T-cell (primary cell): ENCODE measurements around the gene MARS2. TPM values are rescaled to one million over a fixed set of nuclear protein-coding genes. Genes with fewer than 3 reads are reported as not detected.
"Not testable (repeated sequence)": the region's sequence is repeated elsewhere in the genome, so short reads cannot be mapped to it uniquely, and the experiment has no call there.

Source experiments
- ATAC-seq, 4 experiments: fragments of 200-7000 bp in 3 of 4; fragments of 150-1000 bp in 1 of 4; cut with Tn5 transposase; replicated peaks in 1 of 4; 1 replicate in 3 of 4; 2 replicates in 1 of 4; pipeline ENCODE4 v1.10.0; 2021; ENCODE audit warnings: moderate library complexity in 3 of 4, mild to moderate bottlenecking in 2 of 4, moderate number of reproducible peaks in 1 of 4
- CTCF ChIA-PET, 2 donors: fragments of 300-600 bp; sonication (Branson Sonifier 250); formaldehyde crosslinking; loops; one replicate each; lab custom pipeline; 2022; ENCODE audit warnings: antibody characterized with exemption in 2 of 2; lab: Charles Lee
- POLR2A ChIA-PET, 2 donors: fragments of 300-600 bp; sonication (Branson Sonifier 250); formaldehyde crosslinking; loops; one replicate each; lab custom pipeline; 2022; ENCODE audit warnings: antibody characterized with exemption in 2 of 2; lab: Charles Lee
- DNase-seq, 35 experiments: peaks; one replicate each; pipeline versions ENCODE4 v3.0.0 to v3.0.0-alpha.2; 2013 to 2023
- H3K27ac ChIP-seq: one replicate; pipeline ENCODE4 v1.5.1; 2013; ENCODE audit warnings: low read length
- H3K27me3 ChIP-seq, 2 experiments: replicated peaks in 1 of 2; 1 replicate in 1 of 2; 2 replicates in 1 of 2; pipeline versions ENCODE4 v1.6.1 to v1.7.0; 2013; ENCODE audit warnings: low read length in 1 of 2, mixed read lengths in 1 of 2; ENCODE audit not compliant: control insufficient read depth in 2 of 2, insufficient read depth in 2 of 2; ENCODE audit errors: extremely low read depth in 1 of 2
- H3K36me3 ChIP-seq, 2 donors: 1 replicate in 1 of 2; 2 replicates in 1 of 2; pipeline versions ENCODE4 v1.6.1 to v1.7.0; 2013; ENCODE audit warnings: low read length in 1 of 2; ENCODE audit not compliant: control insufficient read depth in 2 of 2, insufficient read depth in 1 of 2; ENCODE audit errors: extremely low read depth in 1 of 2
- H3K4me1 ChIP-seq, 2 experiments: 1 replicate in 1 of 2; 2 replicates in 1 of 2; pipeline versions ENCODE4 v1.6.1 to v1.7.0; 2013; ENCODE audit warnings: low read length in 2 of 2, mixed read lengths in 1 of 2; ENCODE audit not compliant: insufficient read depth in 2 of 2, control insufficient read depth in 1 of 2; ENCODE audit errors: extremely low read depth in 1 of 2
- H3K4me3 ChIP-seq, 2 donors: 1 replicate in 1 of 2; 2 replicates in 1 of 2; pipeline versions ENCODE4 v1.5.1 to v1.7.0; 2013; ENCODE audit warnings: mild to moderate bottlenecking in 2 of 2, low read length in 1 of 2, moderate library complexity in 1 of 2; ENCODE audit not compliant: control insufficient read depth in 1 of 2; ENCODE audit errors: extremely low read depth in 1 of 2
- H3K9me3 ChIP-seq: 2 replicates; pipeline ENCODE4 v1.7.0; 2013
- H3K27ac Mint-ChIP-seq, 2 donors: one replicate each; pipeline ENCODE4 v1.8.0; 2020 to 2021; ENCODE audit warnings: mild to moderate bottlenecking in 2 of 2, mixed read lengths in 2 of 2
- H3K27me3 Mint-ChIP-seq, 2 donors: one replicate each; pipeline ENCODE4 v1.8.0; 2021 to 2022; ENCODE audit warnings: mixed read lengths in 2 of 2
- H3K36me3 Mint-ChIP-seq: one replicate; pipeline ENCODE4 v1.8.0; 2021; ENCODE audit warnings: mixed read lengths
- H3K4me1 Mint-ChIP-seq, 3 donors: one replicate each; pipeline ENCODE4 v1.8.0; 2020 to 2022; ENCODE audit warnings: mixed read lengths in 3 of 3, mild to moderate bottlenecking in 1 of 3
- H3K4me3 Mint-ChIP-seq, 3 donors: one replicate each; pipeline ENCODE4 v1.8.0; 2020 to 2022; ENCODE audit warnings: mild to moderate bottlenecking in 3 of 3, mixed read lengths in 3 of 3, moderate library complexity in 3 of 3
- H3K9me3 Mint-ChIP-seq, 3 donors: one replicate each; pipeline ENCODE4 v1.8.0; 2020 to 2022; ENCODE audit warnings: mixed read lengths in 3 of 3
- WGBS: methylation state at CpG from one replicate; pipeline ENCODE4 v1.1.5; 2013; ENCODE audit warnings: missing lambda C conversion rate; ENCODE audit not compliant: insufficient coverage; 5-methylcytosine and 5-hydroxymethylcytosine counted together
- total RNA-seq, 35 experiments: library from RNA in 6 of 35; stranded (reverse) in 6 of 35; fragments of 120-200 nt in 1 of 35; gene quantifications; one replicate each; pipeline versions ENCODE4 v1.2.1 to v1.2.4 and lab custom pipeline; 2013 to 2026

Gene MARS2
- total RNA-seq, 5 donors from 2014 or later (not counting 1 experiment from before 2014, with no cell fraction given), result 11.2 to 17.1 (median 14.0) TPM

DNA sequence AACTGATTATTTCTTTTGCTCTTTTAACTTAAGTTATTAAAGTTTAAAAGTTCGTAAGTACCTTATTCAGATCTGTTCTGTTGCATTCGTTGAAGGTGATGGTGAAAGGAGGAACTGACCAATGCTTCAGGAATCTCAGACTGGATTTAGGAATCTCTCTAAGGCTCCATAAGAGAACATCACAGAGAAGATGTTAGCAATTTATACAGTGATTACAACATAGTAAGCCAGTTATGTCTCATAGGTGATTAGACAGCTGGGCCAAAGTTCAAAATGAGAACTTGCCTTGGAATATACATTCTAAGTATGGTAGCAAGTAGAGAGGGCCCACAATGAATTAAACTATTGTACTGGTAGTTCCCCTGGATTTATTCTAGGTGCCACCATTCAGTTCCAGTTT lies 3.2 kb downstream of the MARS2 start:
- ChIA-PET POLR2A (no interaction called here), CTCF (interaction anchor here (0.8 to 1.6 kb wide), 2 partner anchors 27 to 589 kb away, joined by 3 to 6 read pairs; no protein-coding TSS in a partner anchor)
- DNase-seq, result no peak
- Mint-ChIP-seq H3K27ac (no peak overlapping the region), H3K4me3 (peak overlapping the region in 1 of 3 donors; percentile 64), H3K27me3 (no peaks in the 10 kb centered on the region), H3K9me3 (no peaks in the 10 kb centered on the region), H3K36me3 (peaks cover 32% of the 10 kb centered on the region), H3K4me1 (peaks cover 58 to 62% (median 61%) of the 10 kb centered on the region in 3 donors)
- Histone ChIP-seq H3K4me1 (peaks cover 29 to 41% of the 10 kb centered on the region in 2 experiments), H3K4me3 (no peak overlapping the region), H3K27ac (no peak overlapping the region), H3K9me3 (no peaks in the 10 kb centered on the region), H3K27me3 (no peaks in the 10 kb centered on the region), H3K36me3 (peaks cover 0 to 7% of the 10 kb centered on the region in 2 donors)
- no peak for ATAC-seq
- WGBS, result no CpG with 5 or more reads among the region's 2 CpGs

DNA sequence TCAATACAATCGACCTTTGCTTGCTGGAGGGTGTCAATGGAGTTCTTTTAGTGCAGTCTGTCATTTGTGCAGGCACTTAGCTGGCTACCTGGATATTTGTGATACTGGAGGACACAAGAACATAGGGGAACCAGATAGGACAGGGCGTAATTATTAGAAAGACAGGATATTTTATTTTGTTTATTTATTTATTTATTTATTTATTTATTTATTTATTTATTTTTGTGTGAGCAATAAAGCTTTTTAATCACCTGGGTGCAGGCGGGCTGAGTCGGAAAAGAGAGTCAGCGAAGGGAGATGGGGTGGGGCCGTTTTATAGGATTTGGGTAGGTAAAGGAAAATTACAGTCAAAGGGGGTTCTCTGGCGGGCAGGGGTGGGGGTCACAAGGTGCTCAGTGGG lies 4.0 kb downstream of the MARS2 start:
- CTCF ChIA-PET, result not testable (repeated sequence)
- H3K4me3 Mint-ChIP-seq, result peak overlapping the region in 1 of 3 donors; percentile 64

DNA sequence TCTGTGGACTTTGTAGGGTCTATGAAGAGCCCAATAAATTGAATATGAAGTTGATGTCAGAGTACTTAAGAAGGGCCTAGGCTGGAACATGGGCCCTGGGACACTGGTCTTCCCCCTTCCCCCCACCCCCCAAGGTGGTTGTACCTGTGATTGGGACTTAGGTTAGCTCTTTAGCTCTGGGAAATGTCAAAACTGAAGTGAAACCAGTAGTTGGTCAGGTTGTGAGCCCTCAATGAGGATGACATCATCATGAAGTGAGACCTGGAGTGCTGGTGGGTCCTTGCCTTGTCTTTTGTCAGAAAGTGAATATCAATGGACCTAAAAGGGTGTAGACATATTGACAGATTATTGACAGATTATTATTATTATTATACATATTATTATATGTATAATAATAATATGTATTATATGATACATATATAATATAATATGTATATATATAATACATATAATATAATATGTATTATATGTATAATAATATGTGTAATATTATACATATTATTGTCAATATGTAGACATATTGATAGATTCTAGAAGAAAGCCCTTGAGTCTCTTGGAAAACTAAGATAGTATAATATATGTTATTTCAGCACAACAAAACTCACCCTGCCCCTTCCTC lies 5.4 kb downstream of the MARS2 start:
- DNase-seq (no peak), ATAC-seq (no peak)
- POLR2A ChIA-PET, result no interaction called here
- Histone ChIP-seq H3K36me3 (peaks cover 0 to 7% of the 10 kb centered on the region in 2 donors), H3K9me3 (no peaks in the 10 kb centered on the region), H3K4me1 (peaks cover 25 to 32% of the 10 kb centered on the region in 2 experiments), H3K4me3 (no peak overlapping the region), H3K27me3 (no peaks in the 10 kb centered on the region), H3K27ac (no peak overlapping the region)
- H3K9me3 Mint-ChIP-seq, result no peaks in the 10 kb centered on the region
- H3K4me3 Mint-ChIP-seq, result no peak overlapping the region
- H3K27me3 Mint-ChIP-seq, result no peaks in the 10 kb centered on the region
- peaks cover 52 to 63% (median 54%) of the 10 kb centered on the region in 3 donors for H3K4me1 Mint-ChIP-seq
- peaks cover 32% of the 10 kb centered on the region for H3K36me3 Mint-ChIP-seq
- CTCF ChIA-PET, result interaction anchor here (0.6 to 0.7 kb wide), 2 partner anchors 203 to 586 kb away, joined by 3 to 6 read pairs; no protein-coding TSS in a partner anchor
- H3K27ac Mint-ChIP-seq, result no peak overlapping the region

More for the DNA sequence above, 4.0 kb downstream of the MARS2 start:
- H3K36me3 ChIP-seq, H3K27me3 ChIP-seq, POLR2A ChIA-PET, H3K9me3 Mint-ChIP-seq, H3K4me3 ChIP-seq, H3K9me3 ChIP-seq, H3K27ac ChIP-seq, DNase-seq, H3K27me3 Mint-ChIP-seq, ATAC-seq: not testable (repeated sequence)
- Mint-ChIP-seq H3K4me1 (peaks cover 56 to 64% (median 59%) of the 10 kb centered on the region in 3 donors), H3K27ac (peak overlapping the region in 1 of 2 donors; percentile 31), H3K36me3 (peaks cover 32% of the 10 kb centered on the region)
- H3K4me1 ChIP-seq, result peaks cover 28 to 39% of the 10 kb centered on the region in 2 experiments
- 83% methylated on average over 4 of the region's 7 CpGs for WGBS

- ChIA-PET POLR2A (interaction anchor here in 1 of 2 donors (0.6 kb wide), 1 partner anchor 43 kb away, joined by 3 read pairs; no protein-coding TSS in a partner anchor), CTCF (no interaction called here)
- no peaks in the 10 kb centered on the region for H3K27me3 Mint-ChIP-seq
- Histone ChIP-seq H3K27me3 (no peaks in the 10 kb centered on the region), H3K4me3 (no peak overlapping the region), H3K9me3 (no peaks in the 10 kb centered on the region), H3K36me3 (peaks cover 0 to 7% of the 10 kb centered on the region in 2 donors), H3K4me1 (peaks cover 15 to 23% of the 10 kb centered on the region in 2 experiments), H3K27ac (no peak overlapping the region)
- H3K27ac Mint-ChIP-seq, result no peak overlapping the region
- no peaks in the 10 kb centered on the region for H3K9me3 Mint-ChIP-seq
- peaks cover 45 to 58% (median 48%) of the 10 kb centered on the region in 3 donors for H3K4me1 Mint-ChIP-seq
- H3K4me3 Mint-ChIP-seq, result no peak overlapping the region
- DNase-seq, result no peak
- H3K36me3 Mint-ChIP-seq, result peaks cover 36% of the 10 kb centered on the region
- no peak for ATAC-seq
These were observed 6.4 kb downstream of the MARS2 start for GRCh38 chr2:197711578-197711977.

DNA sequence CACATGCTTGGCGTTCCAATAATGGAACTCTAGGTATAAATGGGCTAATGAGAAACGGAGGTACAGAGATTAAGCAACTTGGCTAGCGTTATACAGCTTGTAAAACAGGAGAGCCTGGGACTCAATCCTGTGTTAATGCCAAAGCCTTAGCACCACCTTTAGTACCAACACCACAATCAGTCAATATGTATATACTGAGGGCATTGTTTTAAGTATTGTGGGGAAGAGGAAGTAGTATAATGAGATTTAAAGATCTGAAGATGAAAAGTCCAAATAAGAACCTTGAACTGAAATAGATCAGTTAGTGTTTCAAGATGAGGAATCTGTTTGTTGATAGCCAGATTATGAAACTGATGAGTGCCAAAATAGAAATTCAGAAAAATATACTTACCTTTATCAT lies 8.1 kb downstream of the MARS2 start:
- Mint-ChIP-seq H3K9me3 (no peaks in the 10 kb centered on the region), H3K36me3 (peaks cover 36% of the 10 kb centered on the region), H3K4me3 (no peak overlapping the region), H3K4me1 (peaks cover 33 to 43% (median 35%) of the 10 kb centered on the region in 3 donors), H3K27me3 (no peaks in the 10 kb centered on the region), H3K27ac (no peak overlapping the region)
- Histone ChIP-seq H3K9me3 (no peaks in the 10 kb centered on the region), H3K27ac (no peak overlapping the region), H3K4me1 (peaks cover 6 to 10% of the 10 kb centered on the region in 2 experiments), H3K27me3 (no peaks in the 10 kb centered on the region), H3K36me3 (peaks cover 0 to 7% of the 10 kb centered on the region in 2 donors), H3K4me3 (no peak overlapping the region)
- no CpG with 5 or more reads among the region's 3 CpGs for WGBS
- DNase-seq (no peak), ATAC-seq (no peak)
- CTCF ChIA-PET, result no interaction called here
- POLR2A ChIA-PET, result interaction anchor here in 1 of 2 donors (0.6 kb wide), 1 partner anchor 8 kb away, joined by 5 read pairs; no protein-coding TSS in a partner anchor

GRCh38 chr2:197717863-197718262 lies 12.7 kb downstream of the MARS2 start:
- Histone ChIP-seq H3K27ac (no peak overlapping the region), H3K4me3 (no peak overlapping the region), H3K4me1 (no peaks in the 10 kb centered on the region), H3K36me3 (no peaks in the 10 kb centered on the region), H3K9me3 (no peaks in the 10 kb centered on the region), H3K27me3 (no peaks in the 10 kb centered on the region)
- DNase-seq (no peak), ATAC-seq (no peak)
- Mint-ChIP-seq H3K9me3 (no peaks in the 10 kb centered on the region), H3K27me3 (no peaks in the 10 kb centered on the region), H3K4me1 (peaks cover 5 to 14% (median 6%) of the 10 kb centered on the region in 3 donors), H3K27ac (no peak overlapping the region), H3K36me3 (peaks cover 9% of the 10 kb centered on the region), H3K4me3 (no peak overlapping the region)
- POLR2A ChIA-PET, result no interaction called here
- CTCF ChIA-PET, result no interaction called here
- whole genome bisulfite sequencing, result no CpG with 5 or more reads among the region's 2 CpGs
